Mesendoderm (in vitro differentiated cells): ENCODE measurements around the gene RTN4R.

ENCODE experiments used
- DNase-seq: peaks from one replicate; pipeline ENCODE4 v3.0.0; 2013
- H2AK5ac ChIP-seq: 2 replicates; pipeline ENCODE4 v1.6.1; 2013; ENCODE audit warnings: low read length, inconsistent platforms
- H2BK120ac ChIP-seq: 2 replicates; pipeline ENCODE4 v1.6.1; 2013; ENCODE audit warnings: low read depth, mild to moderate bottlenecking, low read length, moderate library complexity, mixed read lengths
- H2BK15ac ChIP-seq: replicated peaks from 2 replicates; pipeline ENCODE4 v1.6.1; 2013; ENCODE audit warnings: low read depth, mild to moderate bottlenecking, moderate library complexity
- H2BK5ac ChIP-seq: 2 replicates; pipeline ENCODE4 v1.6.1; 2013; ENCODE audit warnings: low read length, inconsistent platforms
- H3K18ac ChIP-seq: 2 replicates; pipeline ENCODE4 v1.6.1; 2013; ENCODE audit warnings: mild to moderate bottlenecking, low read length, mixed read lengths
- H3K23ac ChIP-seq: one replicate; pipeline ENCODE4 v1.6.1; 2013; ENCODE audit warnings: low read length
- H3K27ac ChIP-seq: 2 replicates; pipeline ENCODE4 v1.5.1; 2013; ENCODE audit warnings: low read depth, mild to moderate bottlenecking, inconsistent platforms, low read length, moderate library complexity
- H3K27me3 ChIP-seq: 2 replicates; pipeline ENCODE4 v1.6.1; 2013; ENCODE audit warnings: low read length, control low read depth, mild to moderate bottlenecking, inconsistent platforms; ENCODE audit not compliant: insufficient read depth, poor library complexity
- H3K36me3 ChIP-seq: 2 replicates; pipeline ENCODE4 v1.6.1; 2013; ENCODE audit warnings: low read length, inconsistent platforms; ENCODE audit not compliant: control insufficient read depth, insufficient read depth
- H3K4ac ChIP-seq: one replicate; pipeline ENCODE4 v1.6.1; 2013; ENCODE audit warnings: low read depth, mild to moderate bottlenecking, low read length, moderate library complexity
- H3K4me1 ChIP-seq: 2 replicates; pipeline ENCODE4 v1.6.1; 2013; ENCODE audit warnings: low read depth, low read length, inconsistent platforms; ENCODE audit not compliant: control insufficient read depth
- H3K4me2 ChIP-seq: 2 replicates; pipeline ENCODE4 v1.6.1; 2013; ENCODE audit warnings: low read length
- H3K4me3 ChIP-seq: 2 replicates; pipeline ENCODE4 v1.5.1; 2013; ENCODE audit warnings: mild to moderate bottlenecking, low read length
- H3K56ac ChIP-seq: one replicate; pipeline ENCODE4 v1.6.1; 2013; ENCODE audit warnings: low read length
- H3K79me1 ChIP-seq: 2 replicates; pipeline ENCODE4 v1.6.1; 2013; ENCODE audit warnings: low read length, inconsistent platforms
- H3K79me2 ChIP-seq: 2 replicates; pipeline ENCODE4 v1.6.1; 2013; ENCODE audit warnings: mild to moderate bottlenecking, low read length; ENCODE audit not compliant: control insufficient read depth, insufficient read depth
- H3K9ac ChIP-seq: 2 replicates; pipeline ENCODE4 v1.6.1; 2013; ENCODE audit warnings: low read length, inconsistent platforms
- H4K5ac ChIP-seq: one replicate; pipeline ENCODE4 v1.6.1; 2013; ENCODE audit warnings: low read length
- H4K8ac ChIP-seq: one replicate; pipeline ENCODE4 v1.6.1; 2013; ENCODE audit warnings: low read depth, mild to moderate bottlenecking, control low read depth, low read length, moderate library complexity
- WGBS: extraction: QIAGEN DNeasy Blood & Tissue Kit; methylation state at CpG from one replicate; pipeline ENCODE4 v1.1.7; 2013; ENCODE audit warnings: low lambda C conversion rate, missing lambda C conversion rate; ENCODE audit not compliant: insufficient coverage; ENCODE audit errors: extremely low coverage; 5-methylcytosine and 5-hydroxymethylcytosine counted together

Gene RTN4R

GRCh38 chr22:20299746-20300136, 31.6 kb upstream of the RTN4R start:
- Histone ChIP-seq H4K8ac (no peak overlapping the region), H3K9ac (peak overlapping the region; percentile 53), H3K4me1 (no peaks in the 10 kb centered on the region), H3K56ac (peak overlapping the region; percentile 70), H3K27me3 (peaks cover 11% of the 10 kb centered on the region), H3K4ac (no peak overlapping the region), H3K79me1 (no peaks in the 10 kb centered on the region), H3K4me3 (no peak overlapping the region), H3K4me2 (peak overlapping the region; percentile 89), H3K23ac (no peak overlapping the region), H2BK15ac (no peak overlapping the region), H2BK5ac (no peak overlapping the region), H2BK120ac (no peak overlapping the region), H4K5ac (no peak overlapping the region), H2AK5ac (no peak overlapping the region), H3K27ac (no peak overlapping the region), H3K79me2 (no peaks in the 10 kb centered on the region), H3K36me3 (no peaks in the 10 kb centered on the region), H3K18ac (no peak overlapping the region)
- DNase-seq = no peak
- no CpG with 5 or more reads among the region's 52 CpGs for WGBS

- Histone ChIP-seq H3K36me3 (no peaks in the 10 kb centered on the region), H2AK5ac (no peak overlapping the region), H2BK120ac (no peak overlapping the region), H2BK5ac (no peak overlapping the region), H3K79me2 (no peaks in the 10 kb centered on the region), H3K79me1 (no peaks in the 10 kb centered on the region), H3K4me2 (peak overlapping the region; percentile 78), H3K27ac (no peak overlapping the region), H3K4me3 (peak overlapping the region; percentile 41), H3K23ac (no peak overlapping the region), H4K5ac (no peak overlapping the region), H3K4ac (no peak overlapping the region), H3K4me1 (no peaks in the 10 kb centered on the region), H3K27me3 (peaks cover 11% of the 10 kb centered on the region), H2BK15ac (no peak overlapping the region), H3K56ac (peak overlapping the region; percentile 83), H3K9ac (peak overlapping the region; percentile 73), H3K18ac (no peak overlapping the region), H4K8ac (no peak overlapping the region)
- DNase-seq = peak; percentile 81
- no CpG with 5 or more reads among the region's 90 CpGs for WGBS
Measured at GRCh38 chr22:20298803-20299745, 31.0 kb upstream of the RTN4R start.

- no peak for DNase-seq
- Histone ChIP-seq H3K79me1 (no peaks in the 10 kb centered on the region), H3K36me3 (no peaks in the 10 kb centered on the region), H3K56ac (peak overlapping the region; percentile 83), H3K4me3 (peak overlapping the region; percentile 41), H4K8ac (no peak overlapping the region), H3K18ac (no peak overlapping the region), H3K4me1 (no peaks in the 10 kb centered on the region), H3K27ac (no peak overlapping the region), H2AK5ac (no peak overlapping the region), H3K79me2 (no peaks in the 10 kb centered on the region), H3K4me2 (peak overlapping the region; percentile 78), H3K23ac (no peak overlapping the region), H3K4ac (no peak overlapping the region), H3K9ac (peak overlapping the region; percentile 73), H2BK5ac (no peak overlapping the region), H2BK15ac (no peak overlapping the region), H4K5ac (no peak overlapping the region), H2BK120ac (no peak overlapping the region), H3K27me3 (peaks cover 11% of the 10 kb centered on the region)
- no CpG with 5 or more reads among the region's 25 CpGs for WGBS
Measured at GRCh38 chr22:20298110-20298802, 30.1 kb upstream of the RTN4R start.

GRCh38 chr22:20297414-20298109, 29.4 kb upstream of the RTN4R start:
- Histone ChIP-seq H3K79me2 (no peaks in the 10 kb centered on the region), H3K4ac (no peak overlapping the region), H2BK5ac (no peak overlapping the region), H3K27ac (no peak overlapping the region), H2BK15ac (no peak overlapping the region), H4K5ac (no peak overlapping the region), H3K18ac (no peak overlapping the region), H3K4me2 (no peak overlapping the region), H3K36me3 (no peaks in the 10 kb centered on the region), H2AK5ac (no peak overlapping the region), H3K56ac (no peak overlapping the region), H4K8ac (no peak overlapping the region), H3K9ac (no peak overlapping the region), H2BK120ac (no peak overlapping the region), H3K4me1 (no peaks in the 10 kb centered on the region), H3K79me1 (no peaks in the 10 kb centered on the region), H3K27me3 (peaks cover 11% of the 10 kb centered on the region), H3K4me3 (no peak overlapping the region), H3K23ac (no peak overlapping the region)
- WGBS = no CpG with 5 or more reads among the region's 9 CpGs
- no peak for DNase-seq

- H3K79me1 ChIP-seq = no peaks in the 10 kb centered on the region
- DNase-seq = no peak
- H3K79me2 ChIP-seq = no peaks in the 10 kb centered on the region
- no peak overlapping the region for H3K23ac ChIP-seq
- H4K8ac ChIP-seq = no peak overlapping the region
- no peaks in the 10 kb centered on the region for H3K4me1 ChIP-seq
- no peak overlapping the region for H2BK5ac ChIP-seq
- H3K18ac ChIP-seq = no peak overlapping the region
- no peak overlapping the region for H3K27ac ChIP-seq
- H4K5ac ChIP-seq = no peak overlapping the region
- H3K36me3 ChIP-seq = no peaks in the 10 kb centered on the region
- H2BK120ac ChIP-seq = no peak overlapping the region
- H3K4me3 ChIP-seq = no peak overlapping the region
- H2BK15ac ChIP-seq = no peak overlapping the region
- no peak overlapping the region for H3K9ac ChIP-seq
- H2AK5ac ChIP-seq = no peak overlapping the region
- no peak overlapping the region for H3K56ac ChIP-seq
- H3K27me3 ChIP-seq = peaks cover 11% of the 10 kb centered on the region
- no peak overlapping the region for H3K4me2 ChIP-seq
- H3K4ac ChIP-seq = no peak overlapping the region
- WGBS = no CpG with 5 or more reads among the region's 9 CpGs
Measured at GRCh38 chr22:20296598-20296997, 28.5 kb upstream of the RTN4R start.
